Common myeloid progenitor, CD34-positive (primary cell): ENCODE measurements around the gene CLEC4E.

ENCODE experiments used
- CTCF ChIA-PET: fragments of 350-600 bp; sonication (Branson Sonifier 250); formaldehyde crosslinking; loops from one replicate; lab custom pipeline; 2021; ENCODE audit warnings: antibody characterized with exemption; lab: Charles Lee
- POLR2A ChIA-PET: fragments of 350-600 bp; sonication (Branson Sonifier 250); formaldehyde crosslinking; loops from one replicate; lab custom pipeline; 2021; ENCODE audit warnings: antibody characterized with exemption; lab: Charles Lee
- DNase-seq, 3 donors: peaks; one replicate each; pipeline versions ENCODE4 v3.0.0 to v3.0.0-alpha.2; 2013
- H3K27ac ChIP-seq, 2 experiments: 1 replicate in 1 of 2; 2 replicates in 1 of 2; pipeline ENCODE4 v1.7.0; 2013; ENCODE audit warnings: inconsistent platforms in 2 of 2, low read length in 2 of 2, mild to moderate bottlenecking in 2 of 2, low read depth in 1 of 2, moderate library complexity in 1 of 2; ENCODE audit not compliant: severe bottlenecking in 2 of 2, insufficient read depth in 1 of 2, poor library complexity in 1 of 2
- H3K27me3 ChIP-seq, 5 experiments: replicated peaks in 2 of 5; 1 replicate in 3 of 5; 2 replicates in 2 of 5; pipeline versions ENCODE4 v1.6.1 to v1.7.0; 2013; ENCODE audit warnings: low read length in 4 of 5, mild to moderate bottlenecking in 2 of 5, moderate library complexity in 2 of 5, inconsistent platforms in 1 of 5; ENCODE audit not compliant: insufficient read depth in 5 of 5, control insufficient read depth in 4 of 5
- H3K36me3 ChIP-seq, 4 experiments: 1 replicate in 2 of 4; 2 replicates in 2 of 4; pipeline versions ENCODE4 v1.6.1 to v1.7.0; 2013; ENCODE audit warnings: low read length in 3 of 4, control low read depth in 1 of 4, mild to moderate bottlenecking in 1 of 4; ENCODE audit not compliant: control insufficient read depth in 4 of 4, insufficient read depth in 4 of 4
- H3K4me1 ChIP-seq, 4 experiments: 1 replicate in 3 of 4; 2 replicates in 1 of 4; pipeline versions ENCODE4 v1.6.1 to v1.7.1; 2013; ENCODE audit warnings: low read length in 3 of 4, mild to moderate bottlenecking in 3 of 4, control low read depth in 1 of 4, inconsistent platforms in 1 of 4, moderate library complexity in 1 of 4; ENCODE audit not compliant: control insufficient read depth in 4 of 4, insufficient read depth in 4 of 4; ENCODE audit errors: control extremely low read depth in 1 of 4
- H3K4me3 ChIP-seq, 7 experiments: 1 replicate in 4 of 7; 2 replicates in 3 of 7; pipeline versions ENCODE4 v1.5.1 to v1.7.0; 2013; ENCODE audit warnings: mild to moderate bottlenecking in 7 of 7, low read length in 6 of 7, moderate library complexity in 6 of 7, inconsistent platforms in 2 of 7, low read depth in 2 of 7, control low read depth in 1 of 7; ENCODE audit not compliant: insufficient read depth in 4 of 7, control insufficient read depth in 1 of 7; ENCODE audit errors: extremely low read depth in 1 of 7
- H3K9me3 ChIP-seq, 5 experiments: 1 replicate in 4 of 5; 2 replicates in 1 of 5; pipeline versions ENCODE4 v1.6.1 to v1.7.1; 2013; ENCODE audit warnings: low read length in 4 of 5, mild to moderate bottlenecking in 2 of 5, inconsistent platforms in 1 of 5, low read depth in 1 of 5, moderate library complexity in 1 of 5; ENCODE audit not compliant: control insufficient read depth in 4 of 5, insufficient read depth in 2 of 5; ENCODE audit errors: control extremely low read depth in 1 of 5
- WGBS: methylation state at CpG from one replicate; pipeline ENCODE4 v1.1.5; 2013; ENCODE audit not compliant: insufficient coverage; 5-methylcytosine and 5-hydroxymethylcytosine counted together

The CLEC4E gene

GRCh38 chr12:8556531-8557097 is 15.9 kb upstream of the CLEC4E start:
- H3K27ac ChIP-seq: no peak overlapping the region
- CTCF ChIA-PET: interaction anchor here (1.4 kb wide), 3 partner anchors 12 to 18 kb away, joined by 3 to 5 read pairs (median 3); no protein-coding TSS in a partner anchor
- no peaks in the 10 kb centered on the region for H3K36me3 ChIP-seq
- no peak overlapping the region for H3K4me3 ChIP-seq
- POLR2A ChIA-PET: no interaction called here
- H3K9me3 ChIP-seq: no peaks in the 10 kb centered on the region
- H3K4me1 ChIP-seq: no peaks in the 10 kb centered on the region
- WGBS: 100% methylated on average over 2 of the region's 2 CpGs
- DNase-seq: no peak
- no peaks in the 10 kb centered on the region for H3K27me3 ChIP-seq

GRCh38 chr12:8554451-8555195 is 13.9 kb upstream of the CLEC4E start:
- ChIA-PET CTCF (no interaction called here), POLR2A (no interaction called here)
- Histone ChIP-seq H3K36me3 (no peaks in the 10 kb centered on the region), H3K27me3 (no peaks in the 10 kb centered on the region), H3K4me1 (no peaks in the 10 kb centered on the region), H3K4me3 (no peak overlapping the region), H3K27ac (no peak overlapping the region), H3K9me3 (no peaks in the 10 kb centered on the region)
- DNase-seq: no peak
- WGBS: 87% methylated on average over 3 of the region's 5 CpGs

- Histone ChIP-seq H3K27ac (no peak overlapping the region), H3K4me1 (no peaks in the 10 kb centered on the region), H3K9me3 (no peaks in the 10 kb centered on the region), H3K4me3 (no peak overlapping the region), H3K27me3 (no peaks in the 10 kb centered on the region), H3K36me3 (no peaks in the 10 kb centered on the region)
- no peak for DNase-seq
- 76% methylated on average over 3 of the region's 6 CpGs for WGBS
- ChIA-PET POLR2A (no interaction called here), CTCF (no interaction called here)
Observed at GRCh38 chr12:8553088-8553627, 12.5 kb upstream of the CLEC4E start.

- H3K36me3 ChIP-seq: no peaks in the 10 kb centered on the region
- CTCF ChIA-PET: no interaction called here
- H3K9me3 ChIP-seq: no peaks in the 10 kb centered on the region
- H3K4me3 ChIP-seq: no peak overlapping the region
- H3K4me1 ChIP-seq: no peaks in the 10 kb centered on the region
- H3K27ac ChIP-seq: no peak overlapping the region
- POLR2A ChIA-PET: no interaction called here
- WGBS: 100% methylated on average over 3 of the region's 5 CpGs
- DNase-seq: no peak
- no peaks in the 10 kb centered on the region for H3K27me3 ChIP-seq
Observed at GRCh38 chr12:8549381-8549780, 8.7 kb upstream of the CLEC4E start.

- H3K36me3 ChIP-seq: no peaks in the 10 kb centered on the region
- no peak for DNase-seq
- ChIA-PET CTCF (no interaction called here), POLR2A (no interaction called here)
- no peak overlapping the region for H3K27ac ChIP-seq
- WGBS: no CpG with 5 or more reads among the region's 2 CpGs
- no peaks in the 10 kb centered on the region for H3K4me1 ChIP-seq
- no peaks in the 10 kb centered on the region for H3K9me3 ChIP-seq
- H3K4me3 ChIP-seq: no peak overlapping the region
- H3K27me3 ChIP-seq: no peaks in the 10 kb centered on the region
Observed at GRCh38 chr12:8548192-8548591, 7.5 kb upstream of the CLEC4E start.

- ChIA-PET CTCF (interaction anchor here (1.4 kb wide), 3 partner anchors 13 to 97 kb away, joined by 3 read pairs; no protein-coding TSS in a partner anchor), POLR2A (no interaction called here)
- Histone ChIP-seq H3K36me3 (no peaks in the 10 kb centered on the region), H3K9me3 (no peaks in the 10 kb centered on the region), H3K4me3 (no peak overlapping the region), H3K4me1 (no peaks in the 10 kb centered on the region), H3K27ac (no peak overlapping the region), H3K27me3 (no peaks in the 10 kb centered on the region)
- no CpG with 5 or more reads among the region's 2 CpGs for WGBS
- no peak for DNase-seq
Observed at GRCh38 chr12:8547645-8548044, 6.9 kb upstream of the CLEC4E start.

GRCh38 chr12:8546591-8546990 is 5.9 kb upstream of the CLEC4E start:
- CTCF ChIA-PET: interaction anchor here (1.4 kb wide), 3 partner anchors 11 to 98 kb away, joined by 3 read pairs; no protein-coding TSS in a partner anchor
- Histone ChIP-seq H3K4me1 (peaks cover 0 to under 1% (median 0%) of the 10 kb centered on the region in 4 experiments), H3K36me3 (no peaks in the 10 kb centered on the region), H3K27me3 (no peaks in the 10 kb centered on the region), H3K9me3 (no peaks in the 10 kb centered on the region), H3K4me3 (no peak overlapping the region), H3K27ac (no peak overlapping the region)
- DNase-seq: no peak
- POLR2A ChIA-PET: no interaction called here
- 100% methylated on average over 2 of the region's 3 CpGs for WGBS
